Measurements from ENCODE around the gene AMER3. TPM values are rescaled to one million over a fixed set of nuclear protein-coding genes. Genes with fewer than 3 reads are reported as not detected.

AMER3 gene
- total and polyA plus RNA-seq, 2 experiments from 2014 or later, result 0.05 to 0.49 TPM

GRCh38 chr2:130726614-130727180, 28.6 kb upstream of the AMER3 start (continued):
- TF ChIP-seq CTCF (conservative IDR thresholded peaks at IDR 0.05; ENCODE audit: low read depth in 2 of 2), result no peak
- TF ChIP-seq ETS1 (IDR thresholded peaks at IDR 0.05), result no peak

- Histone ChIP-seq H2AFZ (peak overlapping the region; percentile 98), H3K4me2 (peak overlapping the region; percentile 100), H3K79me2 (replicated peaks; ENCODE audit: insufficient read depth) (no peaks in the 10 kb centered on the region), H3K27me3 (ENCODE audit: insufficient read depth) (peaks cover 15% of the 10 kb centered on the region), H3K4me1 (ENCODE audit: insufficient read depth) (no peaks in the 10 kb centered on the region; the same call in 1 of the 2 replicates), H3K36me3 (ENCODE audit: insufficient read depth) (no peaks in the 10 kb centered on the region), H3K27ac (ENCODE audit: low read depth) (0 out of 2 replicates have a peak overlapping the region, but pooled peaks have one; percentile 63), H3K4me3 (peak overlapping the region; percentile 90), H4K20me1 (replicated peaks; ENCODE audit: insufficient read depth) (no peaks in the 10 kb centered on the region), H3F3A (replicated peaks; ENCODE audit: low read depth) (no peaks in the 10 kb centered on the region), H3K9me2 (ENCODE audit: insufficient read depth) (0 out of 2 replicates have a peak, but pooled peaks cover 5% of the 10 kb centered on the region)
- H3K4me1 Mint-ChIP-seq, result peaks cover 8% of the 10 kb centered on the region; the same call in 2 of the 3 replicates
- DNase-seq (ENCODE audit: low spot score) (peak; percentile 92), ATAC-seq (peak; percentile 87)
- H3K27me3 Mint-ChIP-seq (ENCODE audit: insufficient read depth, low read depth, poor library complexity), result peaks cover 15% of the 10 kb centered on the region
- no peaks in the 10 kb centered on the region for H3K36me3 Mint-ChIP-seq (ENCODE audit: low read depth)
- H3K27ac Mint-ChIP-seq, result peak overlapping the region; percentile 42; the same call in 1 of the 2 replicates
- peaks cover 4% of the 10 kb centered on the region; the same call in 2 of the 3 replicates for H3K9me3 Mint-ChIP-seq
- H3K4me3 Mint-ChIP-seq, result peak overlapping the region; percentile 80
- no peak for TF ChIP-seq CTCF (conservative IDR thresholded peaks at IDR 0.05; ENCODE audit: low read depth in 2 of 2)
- peak; percentile 86 for TF ChIP-seq POLR2AphosphoS5 (IDR thresholded peaks at IDR 0.05; ENCODE audit: low read depth)
- TF ChIP-seq NANOG (IDR thresholded peaks at IDR 0.05; ENCODE audit: borderline replicate concordance), result no peak
- TF ChIP-seq EZH2 (IDR thresholded peaks at IDR 0.05; ENCODE audit: low read depth, unreplicated experiment), result no peak
- no peak for TF ChIP-seq ZNF114 (CRISPR knock-in tag; IDR thresholded peaks at IDR 0.05)
- no peak for TF ChIP-seq ZNF331 (CRISPR knock-in tag; IDR thresholded peaks at IDR 0.05; ENCODE audit: low read depth)
- TF ChIP-seq STAT1 (IDR thresholded peaks at IDR 0.05; ENCODE audit: unreplicated experiment), result no peak
- TF ChIP-seq, protein P1, sequence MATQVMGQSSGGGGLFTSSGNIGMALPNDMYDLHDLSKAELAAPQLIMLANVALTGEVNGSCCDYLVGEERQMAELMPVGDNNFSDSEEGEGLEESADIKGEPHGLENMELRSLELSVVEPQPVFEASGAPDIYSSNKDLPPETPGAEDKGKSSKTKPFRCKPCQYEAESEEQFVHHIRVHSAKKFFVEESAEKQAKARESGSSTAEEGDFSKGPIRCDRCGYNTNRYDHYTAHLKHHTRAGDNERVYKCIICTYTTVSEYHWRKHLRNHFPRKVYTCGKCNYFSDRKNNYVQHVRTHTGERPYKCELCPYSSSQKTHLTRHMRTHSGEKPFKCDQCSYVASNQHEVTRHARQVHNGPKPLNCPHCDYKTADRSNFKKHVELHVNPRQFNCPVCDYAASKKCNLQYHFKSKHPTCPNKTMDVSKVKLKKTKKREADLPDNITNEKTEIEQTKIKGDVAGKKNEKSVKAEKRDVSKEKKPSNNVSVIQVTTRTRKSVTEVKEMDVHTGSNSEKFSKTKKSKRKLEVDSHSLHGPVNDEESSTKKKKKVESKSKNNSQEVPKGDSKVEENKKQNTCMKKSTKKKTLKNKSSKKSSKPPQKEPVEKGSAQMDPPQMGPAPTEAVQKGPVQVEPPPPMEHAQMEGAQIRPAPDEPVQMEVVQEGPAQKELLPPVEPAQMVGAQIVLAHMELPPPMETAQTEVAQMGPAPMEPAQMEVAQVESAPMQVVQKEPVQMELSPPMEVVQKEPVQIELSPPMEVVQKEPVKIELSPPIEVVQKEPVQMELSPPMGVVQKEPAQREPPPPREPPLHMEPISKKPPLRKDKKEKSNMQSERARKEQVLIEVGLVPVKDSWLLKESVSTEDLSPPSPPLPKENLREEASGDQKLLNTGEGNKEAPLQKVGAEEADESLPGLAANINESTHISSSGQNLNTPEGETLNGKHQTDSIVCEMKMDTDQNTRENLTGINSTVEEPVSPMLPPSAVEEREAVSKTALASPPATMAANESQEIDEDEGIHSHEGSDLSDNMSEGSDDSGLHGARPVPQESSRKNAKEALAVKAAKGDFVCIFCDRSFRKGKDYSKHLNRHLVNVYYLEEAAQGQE (IDR thresholded peaks at IDR 0.05; ENCODE audit: unreplicated experiment), result no peak
- TF ChIP-seq CREB1 (CRISPR knock-in tag; IDR thresholded peaks at IDR 0.05; ENCODE audit: low read depth), result no peak
Observed at GRCh38 chr2:130727286-130727924, 27.9 kb upstream of the AMER3 start.
